HG03575 (cell line): Measurements from ENCODE around the gene TMEM183A.

ENCODE experiments used
- ATAC-seq: cut with Tn5 transposase; IDR thresholded peaks from one replicate; pipeline ENCODE4 v1.9.1; 2021; ENCODE audit not compliant: unreplicated experiment, insufficient number of reproducible peaks, low FRiP score; ENCODE audit errors: extremely low read depth

The TMEM183A gene

DNA sequence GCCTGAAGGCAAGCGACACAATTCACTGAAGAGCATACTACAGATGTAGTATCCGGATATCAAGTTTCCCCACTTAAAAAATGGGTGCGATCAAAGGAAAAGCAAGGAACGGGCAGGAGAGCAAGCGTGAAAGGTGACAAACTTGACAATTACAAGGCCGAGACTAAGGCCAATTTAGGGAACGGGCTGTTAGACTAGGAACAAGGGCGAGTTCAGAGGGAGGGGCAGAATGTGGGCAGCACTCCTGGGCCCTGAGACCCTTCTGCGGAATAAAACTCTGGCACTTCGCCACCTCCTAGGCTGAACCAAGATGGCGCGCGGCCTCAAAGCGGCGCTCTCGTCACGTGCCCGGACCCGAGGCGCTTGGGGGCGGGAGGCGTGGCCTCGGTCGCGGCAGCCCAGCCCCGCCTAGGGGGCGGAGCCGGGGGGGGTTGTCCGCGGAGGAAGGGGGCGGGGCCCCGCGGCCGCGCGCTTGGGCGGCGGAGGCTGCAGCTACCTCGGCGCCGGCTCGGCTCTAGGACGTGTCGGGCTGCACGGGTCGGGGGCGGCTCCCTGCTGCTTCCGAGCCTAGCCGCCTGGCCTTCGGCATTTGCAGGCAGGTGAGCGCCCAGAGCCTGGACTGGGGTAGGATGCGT, 19.0 kb downstream of the TMEM183A start, which contains the start of gene PPFIA4:
Gene PPFIA4 (plus strand): TSS at position 461 of the 635 bp plus-strand sequence. CDS start 12,518 bp downstream, outside the sequence.
- ATAC-seq = no peak

DNA sequence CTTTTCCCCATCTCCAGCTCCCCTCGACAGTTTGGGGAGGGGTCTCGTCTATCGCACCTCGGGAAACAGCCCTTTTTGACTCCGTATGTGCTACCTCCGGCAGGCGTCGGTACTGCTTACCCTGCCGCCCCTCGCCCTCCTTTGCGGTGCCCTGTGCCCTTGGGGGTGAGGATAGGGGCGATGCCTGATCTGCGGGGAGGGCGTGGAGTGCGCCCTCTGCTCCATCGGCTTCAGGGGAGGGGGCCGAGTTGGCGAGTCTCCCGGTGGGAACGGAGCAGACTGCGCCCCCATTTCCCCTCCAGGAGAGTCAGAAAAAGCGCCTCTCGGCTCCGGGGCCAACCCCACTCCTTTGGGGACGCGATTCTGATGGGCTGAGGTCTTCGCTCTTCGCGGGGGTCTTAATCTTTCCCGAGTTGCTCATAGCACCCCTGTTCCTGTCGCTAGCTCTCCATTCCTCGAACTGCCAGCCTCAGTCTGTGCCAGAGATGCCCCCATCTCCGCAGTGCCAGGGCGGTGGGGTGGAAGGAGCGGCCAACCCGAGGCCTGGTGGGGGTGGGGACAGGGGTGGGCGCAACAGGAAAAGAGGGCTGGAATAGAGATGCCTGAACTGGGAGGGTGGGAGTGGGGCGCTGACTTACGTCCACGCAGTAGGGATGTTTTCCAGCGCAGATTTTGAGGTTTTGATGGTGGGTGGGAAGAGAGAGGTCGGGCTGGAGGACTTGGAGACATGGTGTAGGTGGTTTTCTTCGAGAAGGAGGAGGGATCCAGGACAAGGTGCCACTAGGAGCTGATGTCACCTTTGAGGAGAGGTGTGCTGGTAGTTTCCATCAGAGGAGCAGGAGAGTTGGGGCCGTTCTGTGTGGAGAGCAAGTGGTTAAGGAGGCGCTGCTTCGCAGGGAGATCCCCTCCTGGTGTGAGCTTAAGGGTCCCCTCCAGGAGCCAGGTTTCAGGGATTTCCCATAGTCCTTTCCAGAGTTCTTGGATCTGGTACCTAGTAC, 19.8 kb downstream of the TMEM183A start:
- no peak for ATAC-seq

DNA sequence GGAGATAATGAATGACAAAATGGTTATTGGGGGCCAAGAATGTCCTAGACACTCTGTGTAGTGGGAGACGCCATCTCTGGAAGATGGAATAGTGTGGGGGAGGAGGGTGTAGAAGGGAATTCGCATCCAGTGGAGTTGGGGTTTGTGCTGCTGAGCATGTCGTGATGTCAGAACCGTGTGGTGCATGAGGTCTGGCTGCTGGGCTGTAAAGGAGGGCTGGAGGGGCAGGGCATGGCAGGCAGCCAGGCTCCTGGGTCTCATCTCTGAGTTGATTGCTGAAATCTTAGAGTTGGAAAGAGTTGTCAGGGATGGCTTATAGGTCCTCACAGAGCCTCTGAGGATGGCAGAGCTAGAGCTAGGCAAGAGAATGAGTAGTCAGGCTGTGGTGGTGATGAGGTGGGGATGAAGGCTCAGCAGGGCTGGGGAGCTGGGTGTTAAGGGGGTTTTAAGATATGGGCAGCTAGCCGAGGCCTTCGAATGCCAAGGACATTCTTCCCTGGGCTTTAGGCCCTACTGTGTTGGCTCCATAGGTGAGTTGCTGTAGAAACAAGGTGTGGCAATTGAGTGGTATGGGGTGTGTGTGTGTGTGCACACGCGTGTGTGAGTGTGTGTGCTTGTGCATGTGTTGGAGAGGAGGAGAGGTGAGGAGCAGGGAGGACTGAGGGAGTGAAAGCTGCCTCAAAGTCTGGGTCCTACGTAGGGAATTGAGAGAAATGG, 21.1 kb downstream of the TMEM183A start:
- no peak for ATAC-seq

DNA sequence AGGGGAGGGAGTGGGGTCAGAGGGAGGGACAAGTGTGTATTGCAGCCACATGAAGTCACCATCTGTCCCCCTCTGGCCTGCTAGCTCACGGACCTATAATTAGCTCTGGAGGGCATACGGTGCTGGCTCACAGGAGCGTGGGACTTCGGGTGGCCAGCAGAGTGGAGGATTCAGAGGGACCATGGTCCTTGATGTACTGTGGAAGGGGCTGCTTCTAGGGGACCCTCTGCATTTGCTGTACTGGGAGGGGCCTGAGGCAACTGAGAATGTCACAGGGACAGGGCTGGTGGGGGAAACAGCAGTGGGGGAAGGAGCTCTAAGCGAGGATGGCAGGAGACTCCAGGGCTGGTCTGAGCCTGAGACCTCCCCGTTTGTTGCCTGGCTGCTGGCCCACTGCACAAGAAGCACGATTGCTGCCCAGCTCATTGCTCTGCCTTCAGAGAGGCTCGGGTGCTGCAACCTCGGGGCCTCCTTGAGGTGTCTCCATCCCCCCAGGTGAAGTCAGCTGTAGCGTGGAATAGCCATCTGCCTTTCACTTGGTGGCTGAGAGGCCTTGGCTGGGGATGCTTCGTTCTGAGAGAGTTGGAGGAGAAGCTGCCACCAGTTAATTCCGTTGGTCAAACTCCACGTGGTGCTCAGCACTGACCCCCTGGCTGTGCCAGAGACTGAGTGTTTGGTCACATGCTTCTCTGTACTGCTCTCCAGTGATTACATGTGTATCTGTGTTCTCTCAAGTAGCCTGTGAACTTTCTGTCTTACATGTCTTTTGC, 21.8 kb downstream of the TMEM183A start:
- ATAC-seq = no peak

DNA sequence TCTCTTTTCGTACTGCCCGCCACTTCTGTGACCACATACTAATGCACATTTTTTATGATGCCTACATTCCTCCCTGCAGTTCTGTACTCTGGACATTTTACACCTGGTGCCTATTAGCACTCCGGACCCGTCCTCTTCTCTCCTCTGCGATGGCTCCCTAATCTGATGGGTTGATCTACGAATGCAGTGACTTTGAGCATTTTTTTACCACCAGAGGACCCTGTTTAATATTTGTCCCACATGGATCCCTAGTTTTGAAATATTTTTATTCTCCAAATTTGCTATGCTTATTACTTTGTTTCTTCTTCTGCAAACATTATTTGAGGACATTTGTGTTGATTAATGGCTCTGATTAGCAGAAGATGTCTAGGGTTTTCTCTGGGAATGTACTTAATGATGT, 24.3 kb downstream of the TMEM183A start:
- no peak for ATAC-seq

DNA sequence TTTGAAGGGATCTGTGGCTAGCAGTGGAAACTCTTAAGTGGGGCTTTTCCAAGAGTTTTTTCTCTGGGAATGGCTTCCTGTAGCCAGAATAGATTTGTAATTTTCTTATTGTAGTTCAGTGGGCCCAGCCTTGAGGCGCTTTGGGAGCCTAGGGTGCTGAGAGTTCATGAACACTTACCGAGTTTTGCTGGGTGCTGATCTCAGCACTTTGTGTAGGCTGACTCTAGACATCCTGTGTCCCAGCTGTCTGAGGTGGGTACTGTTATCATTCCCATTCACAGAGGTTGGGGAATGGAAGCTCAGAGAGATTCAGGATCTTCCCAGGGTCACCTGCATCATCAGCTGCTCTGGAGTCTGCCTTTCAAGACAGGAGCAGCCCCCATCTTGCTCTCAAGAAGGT, 26.1 kb downstream of the TMEM183A start:
- ATAC-seq = no peak

DNA sequence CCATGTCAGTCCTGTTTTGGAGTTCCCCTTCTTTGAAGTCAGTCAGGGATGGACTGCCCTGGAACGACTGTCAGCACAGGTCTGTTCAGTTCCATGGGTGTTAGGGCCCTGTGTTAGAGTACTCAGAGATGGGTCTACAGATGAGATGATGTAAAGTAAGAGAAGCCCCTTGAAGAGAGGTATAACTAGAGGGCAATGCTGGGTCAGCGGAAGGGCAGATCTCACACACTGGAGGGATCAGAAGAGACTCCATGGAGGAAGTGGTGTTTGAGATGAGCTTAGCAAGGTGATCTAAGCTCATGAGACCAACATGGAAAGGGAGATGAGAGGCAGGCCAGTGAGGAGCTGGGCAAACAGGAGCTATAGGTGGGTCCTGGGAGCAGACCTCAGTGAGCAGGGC, 26.7 kb downstream of the TMEM183A start:
- no peak for ATAC-seq

DNA sequence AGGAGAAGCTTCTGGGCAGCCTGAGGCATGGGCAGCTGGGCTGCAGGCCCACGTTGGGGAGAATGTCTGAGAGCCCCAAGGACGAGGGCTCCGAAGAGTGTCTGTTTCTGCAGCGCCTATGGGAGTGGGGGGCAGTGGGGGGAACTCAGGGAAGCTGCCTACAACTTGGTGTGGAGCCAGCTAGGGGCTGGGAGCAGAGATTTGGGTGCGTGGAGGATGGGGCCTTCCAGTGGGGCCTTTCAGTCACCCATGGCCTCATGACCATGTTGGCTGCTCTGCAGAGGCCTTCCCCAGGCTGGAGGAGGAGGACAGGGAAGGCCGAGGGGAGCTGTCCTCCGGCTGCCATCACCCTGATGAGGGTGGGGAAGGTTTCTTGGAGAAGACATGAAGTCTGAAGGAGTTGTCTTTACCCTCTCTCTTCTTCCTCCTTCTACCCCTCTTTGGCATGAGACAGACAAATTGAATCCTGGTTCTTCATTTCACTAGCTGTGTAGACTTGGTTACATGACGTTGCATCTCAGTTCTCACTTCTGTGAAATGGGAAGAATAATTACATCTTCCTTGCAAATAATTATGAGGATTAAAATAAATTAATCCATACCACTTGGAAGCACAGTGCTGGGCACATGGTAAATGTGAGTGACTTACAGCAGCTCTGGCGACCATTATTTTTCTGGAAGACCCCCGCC, 27.4 kb downstream of the TMEM183A start:
- no peak for ATAC-seq

DNA sequence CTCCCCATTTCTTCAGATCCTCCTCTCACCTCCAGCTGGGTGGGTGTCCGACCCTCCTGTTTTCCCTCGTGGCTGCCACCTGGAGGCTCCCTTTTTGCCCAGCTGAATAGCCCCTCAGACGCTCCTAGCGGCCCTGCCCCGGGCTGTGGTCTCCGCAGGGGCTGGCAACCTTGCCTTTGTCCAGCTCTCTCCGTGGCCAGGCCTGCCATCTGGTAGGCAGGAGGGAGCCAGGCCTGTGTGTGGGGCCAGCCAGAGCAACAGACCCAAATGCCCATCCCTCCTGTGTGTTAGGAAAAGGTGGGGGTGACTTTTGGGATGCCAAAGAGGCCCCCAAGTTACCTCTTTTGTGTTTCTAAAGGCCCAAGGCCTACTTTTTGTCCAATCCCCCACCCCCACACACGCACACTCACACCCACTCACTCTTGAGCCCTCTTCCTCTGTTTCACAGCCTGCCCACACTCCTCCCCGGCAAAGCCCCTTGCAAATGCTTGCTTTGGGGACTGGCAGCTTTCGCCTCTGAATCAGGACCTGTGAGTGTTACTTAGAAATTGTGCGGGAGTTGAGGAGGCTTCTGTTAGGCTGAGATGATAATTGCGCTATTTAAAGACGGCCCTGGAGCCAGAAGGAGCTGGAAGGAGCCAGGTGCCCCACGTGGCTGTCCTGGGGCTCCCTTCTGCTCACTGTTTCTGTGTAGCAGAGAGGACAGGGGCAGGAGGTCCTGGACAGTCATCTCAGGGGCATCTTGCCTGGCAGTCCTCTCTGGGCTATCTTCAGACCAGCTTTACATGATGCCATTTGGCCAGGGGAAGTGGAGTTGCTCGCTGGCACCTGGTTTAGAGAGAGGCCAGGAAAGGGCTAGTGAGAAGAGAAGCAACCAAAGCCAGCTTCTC, 28.2 kb downstream of the TMEM183A start:
- ATAC-seq = no peak

DNA sequence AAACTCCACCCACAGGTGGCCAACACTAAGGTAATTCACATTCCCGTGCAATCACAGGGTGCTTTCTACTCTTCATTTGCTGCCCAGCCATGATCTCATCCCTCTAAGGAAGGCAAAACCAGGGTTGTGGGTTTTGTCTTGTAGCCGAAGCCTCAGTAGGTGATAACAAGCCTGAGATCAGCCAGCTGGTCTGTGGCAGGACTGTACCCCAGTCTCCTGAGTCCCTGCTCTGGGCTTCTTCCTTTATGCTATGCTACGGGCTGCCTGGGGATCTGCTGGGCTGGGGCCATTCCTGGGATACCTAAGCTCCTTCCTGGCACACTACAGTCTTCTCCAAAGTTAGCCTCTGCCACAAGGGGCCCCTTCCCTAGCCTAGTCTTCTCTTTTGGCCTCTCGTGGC, 29.0 kb downstream of the TMEM183A start:
- no peak for ATAC-seq

DNA sequence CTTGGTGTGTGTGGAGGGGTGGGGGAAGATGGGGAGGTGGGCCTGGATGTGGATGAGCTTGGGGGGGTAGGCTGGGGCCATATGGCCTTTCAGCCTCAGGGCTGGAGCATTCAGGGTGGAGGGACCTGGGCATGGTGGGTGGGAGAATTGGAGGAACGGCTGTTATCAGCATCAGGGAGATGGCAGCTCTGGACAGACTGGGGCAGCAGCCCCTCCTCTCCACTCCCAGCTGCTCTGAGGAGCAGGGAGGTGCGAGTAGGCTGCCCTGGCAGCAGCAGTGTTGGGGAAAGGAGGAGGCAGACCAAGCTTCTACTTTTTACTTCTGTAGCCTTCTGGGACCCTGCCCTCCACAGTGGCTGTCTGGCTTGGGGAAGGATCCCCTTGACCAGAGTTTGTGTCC, 29.4 kb downstream of the TMEM183A start:
- no peak for ATAC-seq

DNA sequence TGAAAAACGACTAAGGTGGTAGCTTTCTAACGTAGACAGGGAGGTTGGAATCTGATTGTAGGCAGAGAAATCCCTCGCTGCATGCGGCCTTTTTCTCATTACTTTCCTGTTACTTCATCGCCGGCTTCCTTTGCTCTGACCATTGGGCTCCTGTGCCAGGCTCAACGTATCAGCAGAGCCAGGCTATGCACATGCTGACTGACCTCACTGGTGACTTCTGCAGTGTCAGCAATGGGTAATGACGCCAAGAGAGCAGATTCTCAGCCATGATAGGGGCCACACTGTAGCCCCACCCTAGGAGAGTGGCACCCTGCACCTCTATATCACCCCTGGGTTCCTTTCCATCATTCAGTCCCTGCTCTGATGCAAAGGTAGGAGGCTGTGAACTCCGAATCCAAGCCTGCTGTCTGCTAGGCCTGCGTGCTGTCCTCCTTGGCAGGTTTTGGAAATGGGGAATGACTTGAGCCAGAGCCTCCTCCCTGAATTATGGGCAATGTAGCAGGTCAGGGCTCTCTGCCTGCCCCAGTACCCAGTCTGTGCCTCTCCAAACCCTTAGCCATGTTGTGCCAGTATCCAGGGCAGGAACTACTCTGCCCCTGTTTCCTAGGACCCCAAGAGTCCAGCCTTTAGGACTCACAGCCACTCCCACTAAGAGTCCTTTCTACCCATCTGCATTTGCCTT, 30.5 kb downstream of the TMEM183A start:
- no peak for ATAC-seq

DNA sequence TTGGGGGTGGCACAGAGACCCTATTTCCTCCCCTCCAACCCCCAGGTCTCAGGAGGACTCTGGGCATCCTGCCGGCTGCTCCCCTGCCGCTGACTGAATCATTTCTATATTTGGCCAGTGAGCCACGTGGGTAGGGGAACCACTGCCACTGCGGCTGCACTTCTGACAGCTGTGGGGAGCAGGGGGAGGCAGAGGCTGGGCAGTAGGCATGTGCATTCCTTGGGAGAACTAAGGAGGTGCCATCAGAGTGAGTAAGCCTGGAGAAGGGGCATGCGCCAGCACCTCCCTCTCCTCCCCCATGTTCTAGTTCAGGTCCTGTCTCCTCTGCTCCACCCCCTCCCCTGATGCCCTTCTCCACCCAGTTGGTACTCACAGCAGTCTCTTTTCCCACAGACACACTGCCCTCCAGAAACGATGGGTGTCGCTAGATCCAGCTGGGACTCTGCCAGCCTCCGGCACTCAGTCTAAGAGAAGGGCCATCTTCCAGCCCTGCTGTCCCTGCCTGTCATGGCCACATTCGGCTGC, 31.1 kb downstream of the TMEM183A start:
- ATAC-seq = no peak

DNA sequence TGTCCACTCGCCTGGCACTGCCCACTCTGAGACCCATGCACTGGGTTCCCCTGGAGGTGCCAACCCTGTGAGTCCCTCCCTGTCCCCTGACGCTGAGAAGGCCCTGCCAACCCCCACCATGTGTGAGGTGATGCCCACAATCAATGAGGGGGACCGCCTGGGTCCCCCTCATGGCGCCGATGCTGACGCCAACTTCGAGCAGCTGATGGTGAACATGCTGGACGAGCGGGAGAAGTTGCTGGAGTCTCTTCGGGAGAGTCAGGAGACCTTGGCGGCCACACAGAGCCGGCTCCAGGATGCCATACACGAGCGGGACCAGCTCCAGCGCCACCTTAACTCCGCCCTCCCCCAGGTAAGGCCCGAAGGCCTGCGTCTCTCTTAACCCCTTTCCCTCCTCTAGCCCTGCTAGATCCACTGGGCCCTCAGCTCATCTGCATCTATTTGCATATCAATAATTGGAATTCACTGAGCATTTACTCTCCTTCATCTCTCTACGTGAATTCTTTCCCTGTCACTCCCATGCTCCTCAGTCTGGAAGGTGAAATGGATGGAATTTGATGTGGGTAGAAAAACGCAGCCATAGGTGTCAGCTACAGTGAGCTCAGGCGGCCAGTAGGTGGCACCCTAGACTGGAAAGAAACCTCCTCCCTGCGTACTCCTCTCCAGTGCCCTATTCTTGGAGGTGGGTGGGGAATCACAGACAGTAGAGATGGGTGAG, 31.9 kb downstream of the TMEM183A start:
- ATAC-seq = no peak

DNA sequence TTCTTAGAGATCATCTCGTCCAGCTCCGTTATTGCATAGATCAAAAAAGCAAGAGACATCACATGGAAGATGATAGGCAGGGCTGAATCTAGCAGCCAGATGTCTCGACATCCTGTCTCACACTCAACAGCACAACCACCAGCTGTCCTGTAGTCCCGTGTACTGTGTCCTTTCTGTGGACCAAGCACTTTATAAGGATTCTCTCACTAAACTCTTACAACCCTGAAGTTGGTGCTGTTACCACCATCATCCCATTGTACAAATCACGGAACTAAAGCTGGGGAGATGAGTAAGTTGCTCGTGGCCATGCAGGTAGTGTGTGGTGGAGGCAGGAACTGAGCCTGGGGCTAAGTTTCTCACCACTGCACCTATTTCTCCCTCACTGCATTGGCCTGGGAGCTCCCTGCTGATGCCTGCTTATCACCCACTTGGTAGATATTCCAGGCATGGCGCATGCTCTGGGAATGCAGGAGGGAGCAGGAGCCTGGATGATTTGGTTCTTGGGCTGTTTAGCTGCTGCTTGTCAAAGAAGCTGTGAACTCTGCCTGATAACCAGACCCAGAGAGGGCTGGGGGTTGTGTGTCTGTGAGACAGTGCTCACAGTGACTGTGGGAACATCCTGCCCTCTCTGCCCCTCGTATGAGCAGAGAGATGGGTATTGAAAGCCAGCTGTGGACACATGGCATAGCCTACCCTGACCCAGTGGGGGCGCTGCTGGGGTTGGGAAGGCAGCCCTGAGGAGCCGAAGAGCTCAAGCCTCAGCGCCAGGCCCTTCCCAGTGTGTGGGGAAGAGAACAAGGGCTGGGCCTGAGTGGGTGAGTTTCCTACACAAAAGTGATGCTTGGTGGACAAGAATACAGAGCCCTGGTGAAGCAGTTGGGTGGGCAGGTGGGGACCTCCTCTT, 32.7 kb downstream of the TMEM183A start:
- no peak for ATAC-seq
